ENCODE results near the gene MRRF.

Gene MRRF

GRCh38 chr9:122331523-122331927 is 66.8 kb downstream of the MRRF start:
- ChIA-PET POLR2A (no interaction called here), CTCF (no interaction called here)
- DNase-seq (ENCODE audit: extremely low spot score), result no peak
- TF ChIP-seq SP1 (IDR thresholded peaks at IDR 0.05) (no peak), FOXK2 (IDR thresholded peaks at IDR 0.05) (no peak), NFRKB (IDR thresholded peaks at IDR 0.05) (no peak), SUZ12 (IDR thresholded peaks at IDR 0.05) (no peak), L3MBTL2 (conservative IDR thresholded peaks at IDR 0.05) (no peak), BHLHE40 (IDR thresholded peaks at IDR 0.05; ENCODE audit: borderline replicate concordance) (no peak)

- POLR2A ChIA-PET, result no interaction called here
- no peak for TF ChIP-seq TARDBP (IDR thresholded peaks at IDR 0.05)
- no peak for TF ChIP-seq SUZ12 (IDR thresholded peaks at IDR 0.05)
- TF ChIP-seq PKNOX1 (IDR thresholded peaks at IDR 0.05), result no peak
- no peak for TF ChIP-seq FOXM1 (IDR thresholded peaks at IDR 0.05; ENCODE audit: borderline replicate concordance)
- no peak for TF ChIP-seq SP1 (IDR thresholded peaks at IDR 0.05)
- TF ChIP-seq FOXA1 (IDR thresholded peaks at IDR 0.05), result no peak
- no peak for TF ChIP-seq ZNF384 (IDR thresholded peaks at IDR 0.05)
- TF ChIP-seq ELF4 (IDR thresholded peaks at IDR 0.05), result no peak
- no peak for TF ChIP-seq BHLHE40 (IDR thresholded peaks at IDR 0.05; ENCODE audit: borderline replicate concordance)
- no peak for TF ChIP-seq HDGF (IDR thresholded peaks at IDR 0.05; ENCODE audit: borderline replicate concordance)
- TF ChIP-seq FOXK2 (IDR thresholded peaks at IDR 0.05), result no peak
- TF ChIP-seq ARNT (IDR thresholded peaks at IDR 0.05), result no peak
- TF ChIP-seq CTBP1 (IDR thresholded peaks at IDR 0.05; ENCODE audit: borderline replicate concordance), result no peak
- TF ChIP-seq NFRKB (IDR thresholded peaks at IDR 0.05), result no peak
- no peak for TF ChIP-seq L3MBTL2 (conservative IDR thresholded peaks at IDR 0.05)
- CTCF ChIA-PET, result no interaction called here
- no peak for DNase-seq (ENCODE audit: extremely low spot score)
Observed at GRCh38 chr9:122332083-122332482, 67.4 kb downstream of the MRRF start.

GRCh38 chr9:122332644-122333043 is 68.0 kb downstream of the MRRF start:
- DNase-seq (ENCODE audit: extremely low spot score), result no peak
- ChIA-PET CTCF (no interaction called here), POLR2A (no interaction called here)
- no peak for TF ChIP-seq ELF4 (IDR thresholded peaks at IDR 0.05)
- no peak for TF ChIP-seq SP1 (IDR thresholded peaks at IDR 0.05)
- no peak for TF ChIP-seq BHLHE40 (IDR thresholded peaks at IDR 0.05; ENCODE audit: borderline replicate concordance)
- no peak for TF ChIP-seq SUZ12 (IDR thresholded peaks at IDR 0.05)
- no peak for TF ChIP-seq NFRKB (IDR thresholded peaks at IDR 0.05)
- TF ChIP-seq HDGF (IDR thresholded peaks at IDR 0.05; ENCODE audit: borderline replicate concordance), result no peak
- no peak for TF ChIP-seq CTBP1 (IDR thresholded peaks at IDR 0.05; ENCODE audit: borderline replicate concordance)

GRCh38 chr9:122333169-122333808 is 68.6 kb downstream of the MRRF start:
- ChIA-PET POLR2A (no interaction called here), CTCF (interaction anchor here (0.6 kb wide), 1 partner anchor 1218 kb away, joined by 3 read pairs; no protein-coding TSS in a partner anchor)
- DNase-seq (ENCODE audit: extremely low spot score), result no peak
- TF ChIP-seq ELF4 (IDR thresholded peaks at IDR 0.05) (no peak), SUZ12 (IDR thresholded peaks at IDR 0.05) (no peak), SP1 (IDR thresholded peaks at IDR 0.05) (no peak), FOXM1 (IDR thresholded peaks at IDR 0.05; ENCODE audit: borderline replicate concordance) (no peak), NFRKB (IDR thresholded peaks at IDR 0.05) (no peak), L3MBTL2 (conservative IDR thresholded peaks at IDR 0.05) (no peak), ARNT (IDR thresholded peaks at IDR 0.05) (no peak)

DNA sequence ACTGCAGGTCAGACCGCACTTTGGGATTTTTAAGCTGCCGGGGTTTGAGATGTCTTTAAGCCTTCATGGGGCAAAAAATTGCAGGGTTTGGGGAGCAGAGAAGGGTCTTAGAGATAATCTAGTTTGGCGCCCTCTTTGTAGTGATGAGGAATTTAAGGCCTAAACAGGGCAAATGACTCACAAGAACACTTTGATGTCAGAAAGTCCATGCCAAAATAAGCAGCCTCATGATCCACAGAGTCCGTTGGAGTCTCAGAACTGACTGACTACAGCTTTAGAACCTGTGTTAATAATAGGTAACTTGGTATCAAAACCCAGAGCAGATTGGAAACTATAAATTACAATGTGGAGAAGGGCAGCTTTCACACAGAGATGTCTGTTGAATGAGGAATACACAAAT is 70.2 kb downstream of the MRRF start:
- ChIA-PET CTCF (no interaction called here), POLR2A (no interaction called here)
- DNase-seq (ENCODE audit: extremely low spot score), result no peak
- TF ChIP-seq L3MBTL2 (conservative IDR thresholded peaks at IDR 0.05), result no peak
- no peak for TF ChIP-seq TARDBP (IDR thresholded peaks at IDR 0.05)
- TF ChIP-seq PKNOX1 (IDR thresholded peaks at IDR 0.05), result no peak
- TF ChIP-seq LEF1 (IDR thresholded peaks at IDR 0.05; ENCODE audit: borderline replicate concordance), result no peak
- TF ChIP-seq SP1 (IDR thresholded peaks at IDR 0.05), result no peak
- TF ChIP-seq FOXM1 (IDR thresholded peaks at IDR 0.05; ENCODE audit: borderline replicate concordance), result no peak
- TF ChIP-seq NFRKB (IDR thresholded peaks at IDR 0.05), result no peak
- no peak for TF ChIP-seq HDGF (IDR thresholded peaks at IDR 0.05; ENCODE audit: borderline replicate concordance)
- TF ChIP-seq ZNF384 (IDR thresholded peaks at IDR 0.05), result no peak

- ChIA-PET CTCF (no interaction called here), POLR2A (no interaction called here)
- DNase-seq (ENCODE audit: extremely low spot score), result no peak
- TF ChIP-seq ZNF384 (IDR thresholded peaks at IDR 0.05), result no peak
- TF ChIP-seq CTBP1 (IDR thresholded peaks at IDR 0.05; ENCODE audit: borderline replicate concordance), result no peak
- TF ChIP-seq L3MBTL2 (conservative IDR thresholded peaks at IDR 0.05), result no peak
- no peak for TF ChIP-seq LEF1 (IDR thresholded peaks at IDR 0.05; ENCODE audit: borderline replicate concordance)
- no peak for TF ChIP-seq SUZ12 (IDR thresholded peaks at IDR 0.05)
Observed at GRCh38 chr9:122336189-122336588, 71.5 kb downstream of the MRRF start.

DNA sequence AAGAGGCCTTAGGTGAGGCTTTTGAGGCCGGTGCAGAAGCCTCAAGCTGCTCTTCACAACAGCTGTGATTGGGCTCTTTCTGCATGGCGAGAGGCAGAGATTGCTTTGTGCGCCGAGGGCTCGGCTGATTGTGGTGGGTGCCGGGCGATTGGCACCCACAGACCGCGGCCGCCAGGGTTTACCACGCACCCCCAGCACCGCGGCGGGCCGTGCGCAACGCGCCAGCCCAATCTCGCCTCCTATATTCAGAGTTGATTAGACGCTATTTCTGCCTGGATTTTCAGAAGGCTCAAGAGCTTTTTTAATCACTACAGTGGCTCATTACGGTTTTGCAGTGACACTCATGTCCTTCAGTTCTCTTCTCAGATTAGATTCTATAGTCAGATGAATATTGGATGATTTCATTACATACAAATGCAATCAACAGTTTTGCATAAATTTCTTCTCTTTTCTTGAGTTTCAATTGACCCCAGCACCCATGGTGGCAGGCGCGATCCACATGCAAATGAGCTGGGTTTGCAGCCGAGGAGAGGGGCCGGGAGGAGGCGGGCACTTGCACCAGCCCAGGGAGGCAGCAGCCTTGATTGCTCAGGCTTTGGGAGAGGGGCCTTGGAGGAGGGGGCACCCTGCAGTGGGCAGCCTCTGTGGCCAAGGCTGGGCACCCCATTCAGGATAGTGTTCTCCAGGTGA is 72.3 kb downstream of the MRRF start:
- no peak for DNase-seq (ENCODE audit: extremely low spot score)
- ChIA-PET POLR2A (no interaction called here), CTCF (no interaction called here)
- TF ChIP-seq TARDBP (IDR thresholded peaks at IDR 0.05) (no peak), ELF4 (IDR thresholded peaks at IDR 0.05) (no peak), BHLHE40 (IDR thresholded peaks at IDR 0.05; ENCODE audit: borderline replicate concordance) (no peak), ZNF384 (IDR thresholded peaks at IDR 0.05) (no peak), FOXA1 (IDR thresholded peaks at IDR 0.05) (no peak), HDGF (IDR thresholded peaks at IDR 0.05; ENCODE audit: borderline replicate concordance) (no peak)
